GM12878 (cell line): Measurements from ENCODE around the gene MOV10L1. TPM values are rescaled to one million over a fixed set of nuclear protein-coding genes. Genes with fewer than 3 reads are reported as not detected.

ENCODE experiments used
- ATAC-seq: fragments of 200-7000 bp; cut with Tn5 transposase; 3 replicates; pipeline ENCODE4 v1.9.1; 2020; ENCODE audit warnings: mild to moderate bottlenecking, moderate library complexity
- BruUV-seq: library from RNA; stranded (reverse); fragments of 400-500 nt; replicated peaks from 2 replicates; lab custom pipeline; 2021; lab: Mats Ljungman, UMichigan
- CTCF ChIA-PET: fragments of 300-600 bp; sonication (Branson Sonifier 250); formaldehyde crosslinking; extraction: SDS; loops from one replicate; lab custom pipeline; 2021; ENCODE audit warnings: inconsistent platforms; lab: Yijun Ruan, JAX
- POLR2A ChIA-PET: fragments of 350-600 bp; formaldehyde crosslinking; extraction: SDS; loops from one replicate; lab custom pipeline; 2021; ENCODE audit warnings: inconsistent platforms; lab: Charles Lee
- RAD21 ChIA-PET: fragments of 300-600 bp; sonication (Branson Sonifier 250); formaldehyde crosslinking; loops from one replicate; lab custom pipeline; 2023; ENCODE audit warnings: antibody characterized with exemption; ENCODE audit not compliant: unreplicated experiment; lab: Charles Lee
- SMC1A ChIA-PET: fragments of 300-600 bp; sonication (Branson Sonifier 250); formaldehyde crosslinking; loops from one replicate; lab custom pipeline; 2023; ENCODE audit not compliant: unreplicated experiment, uncharacterized antibody; lab: Charles Lee
- DNase-seq: peaks from one replicate; pipeline ENCODE4 v3.0.0-alpha.2; 2011; ENCODE audit warnings: low read depth, low spot score
- FAIRE-seq: peaks from 3 replicates; lab custom pipeline; 2011; peaks lifted over from hg19 to GRCh38; lab: Jason Lieb, UNC
- H2AFZ ChIP-seq: 2 replicates; pipeline ENCODE4 v1.6.0; 2011; ENCODE audit warnings: low read depth, low read length, control low read depth; ENCODE audit not compliant: control insufficient read depth
- H3K27ac ChIP-seq: 2 replicates; pipeline ENCODE4 v1.5.1; 2011; ENCODE audit warnings: control low read depth; ENCODE audit not compliant: control insufficient read depth, insufficient read depth
- H3K27me3 ChIP-seq, 2 experiments: replicated peaks in 1 of 2; 2 replicates each; pipeline versions ENCODE4 v1.6.0 to v1.6.1; 2011; ENCODE audit warnings: low read length in 1 of 2; ENCODE audit not compliant: control insufficient read depth in 2 of 2, insufficient read depth in 2 of 2
- H3K36me3 ChIP-seq, 2 experiments: 2 replicates each; pipeline ENCODE4 v1.5.1; 2011; ENCODE audit warnings: low read length in 1 of 2; ENCODE audit not compliant: control insufficient read depth in 2 of 2, insufficient read depth in 2 of 2
- H3K4me1 ChIP-seq: 2 replicates; pipeline ENCODE4 v1.6.1; 2011; ENCODE audit warnings: mild to moderate bottlenecking, low read length, moderate library complexity, mixed read lengths; ENCODE audit not compliant: control insufficient read depth, insufficient read depth
- H3K4me2 ChIP-seq: 2 replicates; pipeline ENCODE4 v1.6.0; 2011; ENCODE audit warnings: control low read depth; ENCODE audit not compliant: control insufficient read depth, insufficient read depth
- H3K4me3 ChIP-seq: fragments of 200-600 bp; sonication (generic); 2 replicates; pipeline ENCODE4 v1.5.1; 2016
- H3K79me2 ChIP-seq: 2 replicates; pipeline ENCODE4 v1.6.0; 2011; ENCODE audit warnings: low read length; ENCODE audit not compliant: control insufficient read depth, insufficient read depth
- H3K9ac ChIP-seq: 2 replicates; pipeline ENCODE4 v1.8.0; 2011; ENCODE audit warnings: low read length, control low read depth, mixed read lengths; ENCODE audit not compliant: control insufficient read depth, insufficient read depth
- H3K9me3 ChIP-seq: replicated peaks from 3 replicates; pipeline ENCODE4 v1.5.1; 2011; ENCODE audit warnings: mild to moderate bottlenecking, low read length; ENCODE audit not compliant: control insufficient read depth, insufficient read depth
- H4K20me1 ChIP-seq: 2 replicates; pipeline ENCODE4 v1.6.0; 2011; ENCODE audit not compliant: control insufficient read depth, insufficient read depth
- BMI1 ChIP-seq: fragments of 450-650 bp; IDR thresholded peaks from 2 replicates; pipeline ENCODE4 v1.6.1; 2016; ENCODE audit warnings: mild to moderate bottlenecking, moderate library complexity, borderline replicate concordance
- CHD2 ChIP-seq: IDR thresholded peaks from 2 replicates; pipeline ENCODE4 v1.6.1; 2011; ENCODE audit warnings: low read depth, low read length, improper control_type of control experiment, borderline replicate concordance
- DPF2 ChIP-seq: fragments of 450-650 bp; IDR thresholded peaks from 2 replicates; pipeline ENCODE4 v1.6.1; 2017; ENCODE audit warnings: mild to moderate bottlenecking
- IRF4 ChIP-seq: IDR thresholded peaks from 2 replicates; pipeline ENCODE4 v1.6.1; 2011; ENCODE audit warnings: low read depth, low read length
- PAX8 ChIP-seq: fragments of 450-650 bp; IDR thresholded peaks from 2 replicates; pipeline ENCODE4 v1.6.1; 2017; ENCODE audit warnings: mild to moderate bottlenecking, moderate library complexity
- RAD21 ChIP-seq: IDR thresholded peaks from 2 replicates; pipeline ENCODE4 v1.6.1; 2011; ENCODE audit warnings: mild to moderate bottlenecking, low read depth, low read length, moderate library complexity; ENCODE audit not compliant: insufficient read depth
- SIN3A ChIP-seq: IDR thresholded peaks from 2 replicates; pipeline ENCODE4 v1.6.1; 2012; ENCODE audit warnings: low read depth, low read length, improper control_type of control experiment
- SIX5 ChIP-seq: IDR thresholded peaks from 2 replicates; pipeline ENCODE4 v1.6.1; 2011; ENCODE audit warnings: mild to moderate bottlenecking, low read depth, low read length, moderate library complexity; ENCODE audit not compliant: severe bottlenecking
- TCF3 ChIP-seq: IDR thresholded peaks from 2 replicates; pipeline ENCODE4 v1.6.1; 2012; ENCODE audit warnings: low read depth, mild to moderate bottlenecking, low read length, borderline replicate concordance; ENCODE audit not compliant: insufficient read depth
- ZNF592 ChIP-seq: fragments of 450-650 bp; IDR thresholded peaks from 2 replicates; pipeline ENCODE4 v1.6.1; 2017; ENCODE audit warnings: mild to moderate bottlenecking, moderate library complexity
- WGBS: methylation state at CpG from one replicate; pipeline ENCODE4 v1.1.6; 2016; ENCODE audit warnings: low lambda C conversion rate; ENCODE audit not compliant: insufficient replicate concordance, insufficient coverage; ENCODE audit errors: missing lambda C conversion rate; 5-methylcytosine and 5-hydroxymethylcytosine counted together
- in situ Hi-C: fragments of 300-500 bp; cut with MboI; formaldehyde crosslinking; loops from 9 replicates; pipeline ENCODE4 v1.14.3; 2018; ENCODE audit warnings: mixed read lengths
- intact Hi-C: fragments of 100-400 bp; cut with micrococcal nuclease; formaldehyde crosslinking; loops from one replicate; pipeline ENCODE4 v1.14.2; 2022; ENCODE audit not compliant: unreplicated experiment
- polyA plus RNA-seq, 11 experiments: library from polyadenylated mRNA; depleted of rRNA in 4 of 11; unstranded in 6 of 11; stranded (reverse) in 5 of 11; fragments of >200 nt; fragmentation: Nextera tagmentation in 4 of 11; fragmentation: Illumina TruSeq in 1 of 11; extraction: Ambion mirVana in 4 of 11; extraction: Trizol in 1 of 11; gene quantifications; 1 replicate in 1 of 11; 2 replicates in 10 of 11; pipeline versions ENCODE4 v1.2.1 to v1.2.3, GENCODE V29; 2011 to 2016; ENCODE audit warnings: inconsistent platforms in 2 of 11, missing spikeins in 2 of 11, low read depth in 1 of 11
- total RNA-seq, 4 experiments: library from RNA; depleted of rRNA in 3 of 4; stranded (reverse); fragments of >200 nt in 3 of 4; fragmentation: Illumina TruSeq in 1 of 4; extraction: Trizol in 1 of 4; gene quantifications; 2 replicates each; pipeline versions ENCODE4 v1.2.1 to v1.2.3, GENCODE V29; 2013 to 2021
- TF ChIP-seq, protein P1 (sequence below): fragments of 450-650 bp; formaldehyde crosslinking; IDR thresholded peaks from 2 replicates; pipeline ENCODE4 v1.5.0; 2022; ENCODE audit warnings: mild to moderate bottlenecking, missing genetic modification characterization

The MOV10L1 gene
- total and polyA plus RNA-seq, 10 of the 15 experiments (the other 5 are each of a cell fraction or from before 2014, with no cell fraction given), result 0.22 TPM; not detected in 9

DNA sequence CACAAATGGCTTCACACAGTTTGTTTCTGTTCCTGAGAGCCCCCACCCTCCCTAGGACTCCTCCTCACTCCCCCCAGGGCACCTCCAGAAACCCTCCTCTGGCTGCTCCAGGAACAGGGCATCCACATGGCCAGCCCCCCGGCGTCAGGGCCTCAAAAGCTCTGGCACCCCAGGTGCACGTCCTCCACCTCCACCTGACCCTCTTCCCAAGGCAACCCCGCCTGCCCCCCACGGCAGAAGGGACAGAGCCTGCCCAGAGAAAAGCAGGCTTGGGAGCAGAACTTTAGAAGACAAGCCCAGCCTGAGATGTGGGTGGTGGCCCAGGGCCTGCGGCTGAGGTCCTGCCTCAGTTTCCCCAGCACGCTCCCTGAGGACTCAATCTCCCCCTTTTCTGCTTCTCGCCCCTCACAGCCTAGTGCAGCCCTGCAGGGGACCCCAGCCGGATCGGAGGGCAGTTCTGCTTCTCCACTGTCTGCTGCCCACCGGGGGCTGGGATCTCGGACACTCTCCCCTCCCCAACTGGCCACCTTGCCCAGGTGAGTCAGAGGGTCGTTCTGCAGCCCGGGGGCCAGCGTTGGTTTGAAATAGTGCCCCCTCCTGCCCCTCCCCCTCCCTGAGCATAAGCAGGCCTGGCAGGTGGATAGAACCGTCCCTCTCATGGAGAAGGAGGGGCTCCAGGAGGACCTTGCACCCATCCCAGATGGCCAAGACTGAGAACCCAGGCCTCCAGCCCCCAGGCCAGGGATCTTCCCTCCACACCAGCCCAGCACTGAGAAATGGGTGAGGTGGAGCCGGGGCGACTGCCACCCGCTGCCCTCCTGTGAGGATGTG lies 93.5 kb downstream of the MOV10L1 start (continued):
- TF ChIP-seq SIN3A, result no peak
- TF ChIP-seq PAX8, result no peak
- no peak for TF ChIP-seq TCF3
- no peak for TF ChIP-seq BMI1
- TF ChIP-seq SIX5, result no peak

GRCh38 chr22:50184004-50184901 lies 94.4 kb downstream of the MOV10L1 start:
- Histone ChIP-seq H3K4me2 (peak overlapping the region; percentile 100), H2AFZ (no peak overlapping the region), H3K27me3 (no peaks in the 10 kb centered on the region), H3K4me1 (peaks cover 25% of the 10 kb centered on the region), H3K9ac (peak overlapping the region; percentile 89; the same call in 1 of the 2 replicates), H4K20me1 (no peaks in the 10 kb centered on the region), H3K9me3 (no peaks in the 10 kb centered on the region), H3K36me3 (peaks cover 0 to 2% of the 10 kb centered on the region in 2 experiments; a peak in 2 of 4 replicates), H3K79me2 (peaks cover 34% of the 10 kb centered on the region), H3K27ac (no peak overlapping the region), H3K4me3 (peak overlapping the region; percentile 84; the same call in 1 of the 2 replicates)
- 57% methylated on average over 30 of the region's 32 CpGs for WGBS
- CTCF ChIA-PET, result no interaction called here
- BruUV-seq, result no TSS peak
- SMC1A ChIA-PET, result no interaction called here
- POLR2A ChIA-PET, result no interaction called here
- DNase-seq, result no peak
- in situ Hi-C loops (no loop called here), intact Hi-C loops (no loop called here)
- ATAC-seq, result no peak
- RAD21 ChIA-PET, result no interaction called here
- FAIRE-seq, result no peak
- TF ChIP-seq CHD2 (no peak), IRF4 (no peak), DPF2 (no peak), RAD21 (no peak), ZNF592 (no peak)
- TF ChIP-seq, protein P1, sequence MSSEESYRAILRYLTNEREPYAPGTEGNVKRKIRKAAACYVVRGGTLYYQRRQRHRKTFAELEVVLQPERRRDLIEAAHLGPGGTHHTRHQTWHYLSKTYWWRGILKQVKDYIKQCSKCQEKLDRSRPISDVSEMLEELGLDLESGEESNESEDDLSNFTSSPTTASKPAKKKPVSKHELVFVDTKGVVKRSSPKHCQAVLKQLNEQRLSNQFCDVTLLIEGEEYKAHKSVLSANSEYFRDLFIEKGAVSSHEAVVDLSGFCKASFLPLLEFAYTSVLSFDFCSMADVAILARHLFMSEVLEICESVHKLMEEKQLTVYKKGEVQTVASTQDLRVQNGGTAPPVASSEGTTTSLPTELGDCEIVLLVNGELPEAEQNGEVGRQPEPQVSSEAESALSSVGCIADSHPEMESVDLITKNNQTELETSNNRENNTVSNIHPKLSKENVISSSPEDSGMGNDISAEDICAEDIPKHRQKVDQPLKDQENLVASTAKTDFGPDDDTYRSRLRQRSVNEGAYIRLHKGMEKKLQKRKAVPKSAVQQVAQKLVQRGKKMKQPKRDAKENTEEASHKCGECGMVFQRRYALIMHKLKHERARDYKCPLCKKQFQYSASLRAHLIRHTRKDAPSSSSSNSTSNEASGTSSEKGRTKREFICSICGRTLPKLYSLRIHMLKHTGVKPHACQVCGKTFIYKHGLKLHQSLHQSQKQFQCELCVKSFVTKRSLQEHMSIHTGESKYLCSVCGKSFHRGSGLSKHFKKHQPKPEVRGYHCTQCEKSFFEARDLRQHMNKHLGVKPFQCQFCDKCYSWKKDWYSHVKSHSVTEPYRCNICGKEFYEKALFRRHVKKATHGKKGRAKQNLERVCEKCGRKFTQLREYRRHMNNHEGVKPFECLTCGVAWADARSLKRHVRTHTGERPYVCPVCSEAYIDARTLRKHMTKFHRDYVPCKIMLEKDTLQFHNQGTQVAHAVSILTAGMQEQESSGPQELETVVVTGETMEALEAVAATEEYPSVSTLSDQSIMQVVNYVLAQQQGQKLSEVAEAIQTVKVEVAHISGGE, result no peak
